Transverse colon (tissue), 4 donors: Measurements from ENCODE around the gene MGAT4A.

Experiments
- EP300 ChIP-seq: sonication (generic); formaldehyde crosslinking; IDR thresholded peaks from one replicate; pipeline ENCODE4 v1.6.1; 2017; ENCODE audit warnings: antibody characterized with exemption, low read depth
- POLR2A ChIP-seq: fragments of 450-650 bp; IDR thresholded peaks from one replicate; pipeline ENCODE4 v1.6.1; 2016; ENCODE audit warnings: antibody characterized with exemption, mild to moderate bottlenecking, moderate library complexity
- POLR2AphosphoS5 ChIP-seq, 3 donors: sonication (generic); formaldehyde crosslinking; IDR thresholded peaks; one replicate each; pipeline ENCODE4 v1.6.1; 2016; ENCODE audit warnings: antibody characterized with exemption in 3 of 3
- TF ChIP-seq, protein P1 (sequence below), 5 experiments: fragments of 200-600 bp in 3 of 5; fragments of 450-650 bp in 2 of 5; sonication (generic) in 3 of 5; IDR thresholded peaks; 1 replicate in 2 of 5; 2 replicates in 3 of 5; pipeline ENCODE4 v1.5.1; 2016 to 2017; ENCODE audit warnings: antibody characterized with exemption in 5 of 5, inconsistent platforms in 3 of 5, mild to moderate bottlenecking in 2 of 5, moderate library complexity in 1 of 5

DNA sequence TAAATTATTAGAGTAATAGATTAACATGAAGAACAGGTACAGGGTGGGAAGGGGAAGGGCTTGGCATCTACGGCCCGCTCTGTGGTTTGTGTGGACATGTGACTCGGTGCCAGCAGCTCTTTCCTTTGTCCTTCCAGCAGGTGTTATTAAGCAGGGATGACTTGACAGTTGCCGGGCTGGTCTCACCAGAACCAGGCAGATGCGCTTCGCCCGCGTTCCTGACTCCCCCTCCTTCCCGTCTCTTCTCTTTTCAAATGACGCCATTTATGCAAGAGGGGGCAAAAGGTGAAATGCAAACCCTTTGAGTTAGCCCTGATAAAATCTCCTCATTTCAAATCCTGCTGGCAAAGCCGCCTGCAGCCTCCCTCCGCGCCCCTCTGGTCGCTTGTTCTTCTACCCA is 38.9 kb upstream of the MGAT4A start:
- TF ChIP-seq, protein P1, sequence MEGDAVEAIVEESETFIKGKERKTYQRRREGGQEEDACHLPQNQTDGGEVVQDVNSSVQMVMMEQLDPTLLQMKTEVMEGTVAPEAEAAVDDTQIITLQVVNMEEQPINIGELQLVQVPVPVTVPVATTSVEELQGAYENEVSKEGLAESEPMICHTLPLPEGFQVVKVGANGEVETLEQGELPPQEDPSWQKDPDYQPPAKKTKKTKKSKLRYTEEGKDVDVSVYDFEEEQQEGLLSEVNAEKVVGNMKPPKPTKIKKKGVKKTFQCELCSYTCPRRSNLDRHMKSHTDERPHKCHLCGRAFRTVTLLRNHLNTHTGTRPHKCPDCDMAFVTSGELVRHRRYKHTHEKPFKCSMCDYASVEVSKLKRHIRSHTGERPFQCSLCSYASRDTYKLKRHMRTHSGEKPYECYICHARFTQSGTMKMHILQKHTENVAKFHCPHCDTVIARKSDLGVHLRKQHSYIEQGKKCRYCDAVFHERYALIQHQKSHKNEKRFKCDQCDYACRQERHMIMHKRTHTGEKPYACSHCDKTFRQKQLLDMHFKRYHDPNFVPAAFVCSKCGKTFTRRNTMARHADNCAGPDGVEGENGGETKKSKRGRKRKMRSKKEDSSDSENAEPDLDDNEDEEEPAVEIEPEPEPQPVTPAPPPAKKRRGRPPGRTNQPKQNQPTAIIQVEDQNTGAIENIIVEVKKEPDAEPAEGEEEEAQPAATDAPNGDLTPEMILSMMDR (IDR thresholded peaks at IDR 0.05), result no peak
- TF ChIP-seq EP300 (no peak), POLR2A (no peak), POLR2AphosphoS5 (IDR thresholded peaks at IDR 0.05) (no peak)
